Hematopoietic multipotent progenitor cell treated with erythropoietin and hydrocortisone succinate and interleukin-3 and kit ligand, for 4 days (in vitro differentiated cells): ENCODE data around the gene MMP3.

ENCODE experiments used
- DNase-seq: peaks from one replicate; pipeline ENCODE4 v3.0.0-alpha.2; 2015

MMP3 gene

DNA sequence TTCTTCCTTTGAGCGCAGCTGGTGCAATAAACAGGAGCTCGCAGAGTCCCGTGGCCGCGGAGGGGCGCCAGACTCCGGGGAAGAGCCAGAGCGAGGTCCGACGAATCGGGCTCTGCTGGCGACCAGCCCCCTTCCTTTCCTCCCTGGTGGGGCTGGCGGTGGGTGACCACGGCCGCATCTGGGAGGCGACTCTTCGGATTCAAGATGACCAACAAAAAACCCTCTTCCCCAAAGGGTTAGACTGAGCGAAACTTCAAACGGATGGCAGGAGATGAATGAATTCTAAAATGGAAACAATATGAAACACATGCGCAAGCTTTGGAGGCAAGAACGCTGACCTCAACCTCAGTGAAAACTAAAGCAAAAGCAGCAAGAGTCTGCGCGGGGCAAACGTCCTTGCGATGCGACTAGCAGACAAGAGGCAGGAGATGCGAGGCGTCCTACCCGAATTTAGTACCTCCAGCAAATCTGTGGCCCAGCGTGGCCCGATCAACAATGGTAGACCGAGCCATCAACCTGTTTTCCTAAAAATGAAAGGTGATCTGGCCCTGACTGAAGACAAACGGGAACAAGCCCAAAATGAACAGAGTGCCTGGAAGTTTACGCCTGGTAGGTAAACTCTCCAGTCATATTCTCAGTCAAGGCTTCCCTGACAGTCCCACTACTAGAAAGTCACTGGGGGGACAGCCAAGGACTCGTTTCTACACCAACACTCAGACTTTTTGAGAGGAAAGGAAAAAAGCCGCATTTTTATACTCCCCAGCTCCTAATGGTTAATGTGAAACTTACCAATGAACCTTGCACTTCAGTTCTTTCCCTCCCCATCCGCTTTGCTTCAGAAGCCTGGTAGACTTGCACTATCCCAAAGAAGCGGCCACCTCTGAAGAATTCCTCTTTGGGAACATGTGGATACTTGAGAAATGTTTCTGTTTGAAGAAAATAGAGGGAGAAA lies 11.6 kb downstream of the MMP3 start:
- peak; percentile 46 for DNase-seq

DNA sequence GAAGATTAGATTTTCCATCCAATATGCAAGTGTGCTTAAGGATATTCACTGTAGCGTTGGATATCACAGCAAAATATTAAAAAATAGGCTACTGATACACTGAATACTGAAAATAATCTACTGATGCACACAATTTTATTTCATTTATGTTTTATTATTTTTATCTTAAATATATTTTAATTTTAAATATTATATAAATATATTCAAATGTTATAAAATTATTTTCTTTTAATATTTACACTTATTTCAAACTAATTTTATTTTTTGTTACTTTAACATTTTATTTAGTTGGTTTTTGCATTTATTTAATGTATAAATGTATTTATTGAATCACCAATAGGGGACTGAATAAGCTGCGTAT lies 12.3 kb downstream of the MMP3 start:
- DNase-seq = no peak

DNA sequence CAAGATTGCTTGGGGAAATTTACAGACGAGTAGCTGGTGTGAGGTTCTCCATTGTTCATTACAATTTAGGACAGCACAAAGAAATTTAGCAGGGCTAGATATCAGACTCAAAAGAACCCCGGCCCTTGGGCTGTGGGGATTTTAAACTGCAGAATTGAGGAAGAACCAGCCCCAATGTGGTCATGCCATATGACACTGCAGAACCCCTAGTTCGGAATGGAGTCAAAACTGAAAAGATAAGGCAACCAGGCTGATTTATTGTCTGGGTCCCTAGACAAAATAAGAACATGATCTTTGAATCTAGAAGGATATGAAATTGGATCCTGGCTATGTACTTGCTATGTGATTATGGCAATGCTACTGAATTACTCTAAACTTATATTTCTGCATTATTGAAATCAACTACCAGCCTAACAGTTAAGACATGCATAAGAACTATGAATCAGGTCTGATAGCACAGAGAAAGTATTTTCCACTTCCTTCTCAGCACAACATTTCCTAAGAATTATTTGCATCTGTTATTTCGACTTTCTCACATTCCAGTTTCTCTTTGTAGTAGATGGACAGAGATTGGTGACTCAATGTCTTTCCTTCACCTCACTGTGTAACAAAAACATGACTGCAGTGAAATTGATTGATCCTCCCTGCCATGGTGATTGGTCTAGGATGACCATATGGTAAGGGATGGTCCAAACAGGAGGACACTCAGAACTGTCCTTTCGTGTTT lies 13.2 kb downstream of the MMP3 start:
- DNase-seq = peak; percentile 15

DNA sequence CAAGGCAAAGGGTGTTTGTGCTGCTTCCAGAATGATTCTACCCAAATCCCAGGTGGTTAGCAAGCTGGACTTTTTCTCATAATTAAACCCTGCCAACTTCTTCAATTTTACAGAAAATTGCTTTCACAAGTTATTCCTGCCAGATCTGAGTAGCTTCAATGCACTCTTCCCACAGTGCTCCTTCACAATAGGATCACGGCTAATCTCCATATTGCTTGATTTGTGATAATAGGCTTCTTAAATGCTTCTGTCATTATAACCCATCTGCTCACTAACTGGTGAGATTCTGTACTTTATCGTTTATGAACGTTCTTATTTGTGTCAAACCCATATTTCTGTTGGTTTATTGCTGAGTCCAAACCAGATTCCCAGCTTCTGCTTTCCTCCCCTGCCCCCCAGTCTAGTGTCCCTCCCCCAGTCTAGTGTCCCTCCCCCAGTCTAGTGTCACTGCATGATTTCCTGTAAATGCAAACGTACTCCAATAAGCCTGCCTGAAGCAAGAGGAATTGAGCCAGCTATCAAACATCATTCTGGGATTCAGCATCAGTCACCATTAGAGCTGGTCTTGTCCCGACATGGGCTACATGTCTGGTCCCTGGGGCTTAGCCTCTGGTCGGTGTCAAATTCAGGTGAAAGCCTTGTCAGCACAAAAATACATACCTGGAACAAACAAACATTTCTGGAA lies 14.0 kb downstream of the MMP3 start:
- DNase-seq = no peak

DNA sequence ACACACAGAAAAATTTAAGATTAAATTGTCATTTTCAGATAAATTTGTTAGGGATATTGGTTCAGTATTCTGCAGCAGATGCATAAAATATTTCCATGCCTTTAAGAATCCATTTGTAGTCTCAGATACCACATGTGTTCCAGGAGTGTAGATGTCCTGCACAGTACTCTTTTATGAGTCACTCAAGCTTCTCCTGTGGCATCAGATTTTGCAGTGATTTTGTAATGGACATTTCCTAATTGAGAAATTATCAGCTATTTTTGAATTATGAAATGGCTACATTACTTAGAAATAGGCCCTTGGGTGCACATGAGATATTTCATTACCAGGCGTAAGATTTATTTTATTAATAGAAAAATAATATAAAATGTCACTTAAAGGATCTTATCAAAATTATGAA lies 18.9 kb downstream of the MMP3 start:
- no peak for DNase-seq

DNA sequence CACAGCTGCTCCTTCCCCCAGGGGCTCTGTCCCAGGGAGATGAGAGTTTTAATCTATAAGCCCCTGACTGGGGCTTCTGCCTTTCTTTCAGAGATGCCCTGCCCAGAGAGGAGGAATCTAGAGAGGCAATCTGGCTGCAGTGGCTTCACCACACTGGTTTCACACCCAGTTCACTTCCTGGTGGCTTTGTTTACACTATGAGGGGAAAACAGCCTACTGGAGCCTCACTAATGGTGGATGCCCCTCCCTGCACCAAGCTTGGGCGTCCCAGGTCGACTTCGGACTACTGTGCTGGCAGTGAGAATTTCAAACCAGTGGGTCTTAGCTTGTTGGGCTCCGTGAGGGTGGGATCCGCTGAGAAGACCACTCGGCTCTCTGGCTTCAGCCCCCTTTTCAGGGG lies 23.9 kb downstream of the MMP3 start:
- no peak for DNase-seq

DNA sequence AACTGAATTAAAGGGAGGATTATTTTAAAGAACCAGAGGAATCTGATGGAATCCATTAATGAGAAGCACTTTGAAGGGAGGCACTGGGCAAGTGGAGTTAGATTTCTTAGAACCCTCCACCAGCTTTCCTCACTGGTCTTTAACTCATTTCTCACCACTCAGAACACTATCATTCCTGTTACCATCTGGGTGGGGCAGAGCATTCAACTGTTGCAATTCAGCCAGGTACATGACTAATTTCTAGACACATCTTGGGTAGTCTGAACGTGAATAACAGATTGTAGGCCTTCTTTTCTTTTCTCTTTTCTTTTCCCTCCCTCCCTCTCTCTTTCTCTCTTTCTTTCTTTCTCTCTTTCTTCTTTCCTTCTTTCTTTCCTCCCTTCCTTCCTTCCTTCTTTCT lies 29.9 kb downstream of the MMP3 start:
- no peak for DNase-seq

DNA sequence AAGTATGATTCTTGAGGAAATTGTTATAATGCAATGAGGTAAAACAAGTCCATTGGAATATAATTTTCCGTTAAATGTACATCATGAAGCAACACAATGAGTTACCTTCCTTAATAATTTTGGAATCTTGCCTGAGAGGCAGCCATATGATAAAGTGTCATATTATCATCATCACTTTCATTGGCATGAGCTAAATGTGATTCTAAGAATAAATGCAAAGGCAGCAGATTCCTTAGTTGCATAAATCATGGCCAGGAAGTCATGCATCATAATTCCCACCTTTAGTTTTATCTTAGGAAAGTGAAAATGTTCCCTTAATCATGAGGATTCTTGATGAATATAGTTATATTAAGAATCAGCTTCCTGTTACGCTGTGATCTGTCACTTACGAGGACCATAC lies 31.2 kb downstream of the MMP3 start:
- DNase-seq = no peak

DNA sequence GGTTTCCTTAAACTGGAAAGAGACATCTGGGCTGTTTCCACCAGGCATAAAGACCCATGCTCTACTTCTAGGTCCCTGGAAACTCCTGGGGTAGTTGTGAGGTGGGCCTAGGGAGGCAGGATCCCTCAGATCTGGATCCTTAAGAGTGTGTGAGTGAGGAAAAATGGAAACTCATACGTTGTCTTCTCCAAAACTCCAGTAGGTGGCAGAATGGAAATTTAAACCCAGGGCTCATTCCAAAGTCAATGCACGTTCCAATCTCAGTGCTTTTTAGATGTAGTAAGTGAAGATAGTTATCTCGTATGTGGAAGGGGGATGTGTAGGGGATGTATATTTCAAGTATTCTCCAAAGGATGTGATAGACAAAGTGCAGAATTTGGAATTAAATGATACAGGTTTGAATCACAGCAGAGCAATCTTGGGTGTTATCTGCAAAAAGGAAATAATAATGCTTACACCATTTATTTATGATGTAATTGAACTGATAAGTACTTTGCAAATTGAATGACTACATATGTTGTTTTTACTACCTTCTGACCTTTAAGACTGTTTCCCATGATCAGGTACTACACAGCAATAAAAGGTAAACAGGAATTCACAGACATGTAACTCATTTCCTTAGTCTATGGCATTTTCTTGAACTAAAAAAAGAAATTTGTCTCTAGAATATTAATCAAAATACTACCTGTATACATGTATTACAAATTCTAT lies 32.3 kb downstream of the MMP3 start:
- DNase-seq = peak; percentile 9

DNA sequence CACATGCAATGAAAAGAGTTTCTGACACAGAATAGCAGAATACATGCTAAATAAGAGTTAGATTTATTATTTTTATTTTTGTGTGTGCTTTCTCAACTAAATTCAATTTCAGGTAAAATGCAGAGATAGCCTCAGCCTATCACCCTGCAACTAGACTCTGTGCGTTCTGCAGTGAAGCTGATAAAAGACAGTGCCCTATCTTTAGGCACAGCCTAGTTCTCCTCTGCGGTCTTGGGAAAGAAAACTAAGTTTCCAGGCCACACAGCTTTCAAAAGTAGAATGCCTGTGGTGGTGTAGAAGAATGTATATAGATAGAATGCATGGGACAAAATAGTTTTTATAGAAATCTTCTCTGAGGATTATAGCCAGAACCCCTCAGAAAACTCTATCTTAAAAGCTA lies 33.4 kb downstream of the MMP3 start:
- peak; percentile 75 for DNase-seq

DNA sequence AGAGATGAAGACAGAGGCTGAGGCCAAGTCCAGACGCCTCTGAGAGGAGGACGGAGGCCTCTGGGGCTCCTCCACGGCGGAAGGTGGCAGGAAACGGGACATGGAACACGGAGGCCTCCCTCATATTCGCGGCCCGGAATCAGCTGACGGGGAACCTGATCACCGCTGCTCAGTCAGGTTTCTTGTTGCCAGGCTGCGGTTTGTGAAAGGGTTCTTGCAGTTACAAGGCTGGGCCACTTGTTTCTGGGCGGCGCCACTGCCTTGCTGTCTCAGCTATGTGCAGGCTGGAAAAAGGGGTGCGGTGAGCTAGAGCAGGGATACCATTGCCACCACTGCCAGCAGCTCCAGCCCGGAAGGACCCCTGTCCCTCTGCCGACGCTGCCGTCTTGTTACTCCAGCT lies 35.5 kb downstream of the MMP3 start:
- peak; percentile 57 for DNase-seq

DNA sequence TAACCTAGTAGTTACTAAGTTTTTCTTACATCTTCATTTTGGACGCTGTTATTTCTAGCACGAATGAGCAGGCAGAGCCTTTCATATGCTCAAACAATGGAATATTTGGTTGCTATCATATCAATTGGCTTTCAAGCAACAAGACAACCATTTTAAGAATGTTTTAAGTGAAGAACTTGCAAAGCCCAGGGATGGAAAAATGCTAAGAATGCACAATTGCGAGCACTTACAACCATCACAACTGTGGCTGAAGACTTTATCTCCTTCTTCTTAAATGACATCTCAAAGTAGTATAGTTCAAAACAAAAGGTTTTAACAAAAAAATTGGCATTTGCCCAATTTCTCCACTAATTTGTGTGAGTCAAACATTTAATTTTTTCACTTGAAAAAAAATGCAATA lies 37.1 kb downstream of the MMP3 start:
- DNase-seq = no peak

DNA sequence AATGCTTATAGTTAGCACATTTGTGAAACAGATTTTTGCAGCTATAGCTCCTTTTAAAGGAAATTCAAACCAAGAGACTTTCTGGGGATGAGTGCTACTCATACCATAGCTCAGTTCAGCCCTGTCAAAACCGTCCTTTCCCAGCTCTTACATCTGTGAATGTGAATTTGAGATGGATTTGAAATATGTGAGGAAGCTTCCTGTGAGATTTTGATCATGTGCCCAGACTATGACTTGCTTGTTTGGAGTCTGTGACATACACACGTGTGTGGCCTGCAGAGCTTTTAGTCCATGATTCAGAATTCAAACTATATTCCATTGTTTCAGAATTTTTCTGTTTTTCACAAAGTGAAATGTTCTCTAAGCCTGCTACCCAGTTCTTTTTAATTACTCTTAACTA lies 41.1 kb downstream of the MMP3 start:
- peak; percentile 31 for DNase-seq

DNA sequence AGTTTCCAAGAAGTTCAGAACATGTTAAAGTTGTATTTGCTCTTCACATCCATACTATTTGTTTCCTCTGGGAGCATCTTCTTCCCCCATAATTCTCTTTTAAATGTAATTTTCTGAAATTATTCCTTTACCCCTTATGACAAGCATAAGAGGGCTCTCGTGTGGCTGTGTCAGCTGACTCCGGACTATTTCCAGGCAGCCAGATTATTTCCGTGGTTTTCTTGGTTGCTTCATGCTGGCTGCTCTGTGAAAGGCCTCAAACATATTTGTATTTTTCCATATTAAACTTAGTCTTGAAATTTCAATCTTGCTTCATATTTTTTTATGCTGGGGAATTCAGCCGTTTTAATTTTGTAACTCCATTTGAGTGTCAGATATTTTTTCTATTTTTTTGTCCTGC lies 42.6 kb downstream of the MMP3 start:
- DNase-seq = no peak

DNA sequence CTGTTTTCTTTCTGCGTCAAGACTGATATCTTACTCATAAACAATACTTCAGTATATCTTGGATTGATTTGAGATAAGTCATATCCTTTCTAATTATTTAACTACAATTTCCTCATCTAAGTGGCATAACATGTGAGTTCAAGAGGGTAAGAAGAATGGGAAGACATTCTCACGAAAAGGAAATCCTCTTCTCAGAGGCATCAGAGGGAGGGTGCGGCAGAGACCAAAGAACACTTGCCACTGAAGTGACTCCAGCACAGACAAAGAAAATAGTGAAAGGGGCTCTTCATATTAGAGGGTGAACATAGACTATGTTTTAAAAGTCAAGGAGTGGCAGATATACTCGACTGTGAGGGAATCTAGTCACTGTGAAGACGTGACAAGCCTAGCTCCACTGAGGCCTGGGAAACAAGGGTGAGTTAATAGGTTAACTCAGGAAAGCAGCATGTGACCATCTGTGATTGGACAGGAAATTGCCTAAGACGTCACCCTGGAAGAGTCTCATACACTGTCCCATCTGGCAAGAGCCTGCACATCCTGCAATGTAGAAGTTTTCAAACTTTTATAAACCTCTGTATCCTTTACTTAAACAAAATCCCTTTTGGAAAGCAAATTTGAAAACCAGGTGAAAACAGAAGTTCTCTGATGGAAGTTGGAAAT lies 43.6 kb downstream of the MMP3 start:
- DNase-seq = no peak

DNA sequence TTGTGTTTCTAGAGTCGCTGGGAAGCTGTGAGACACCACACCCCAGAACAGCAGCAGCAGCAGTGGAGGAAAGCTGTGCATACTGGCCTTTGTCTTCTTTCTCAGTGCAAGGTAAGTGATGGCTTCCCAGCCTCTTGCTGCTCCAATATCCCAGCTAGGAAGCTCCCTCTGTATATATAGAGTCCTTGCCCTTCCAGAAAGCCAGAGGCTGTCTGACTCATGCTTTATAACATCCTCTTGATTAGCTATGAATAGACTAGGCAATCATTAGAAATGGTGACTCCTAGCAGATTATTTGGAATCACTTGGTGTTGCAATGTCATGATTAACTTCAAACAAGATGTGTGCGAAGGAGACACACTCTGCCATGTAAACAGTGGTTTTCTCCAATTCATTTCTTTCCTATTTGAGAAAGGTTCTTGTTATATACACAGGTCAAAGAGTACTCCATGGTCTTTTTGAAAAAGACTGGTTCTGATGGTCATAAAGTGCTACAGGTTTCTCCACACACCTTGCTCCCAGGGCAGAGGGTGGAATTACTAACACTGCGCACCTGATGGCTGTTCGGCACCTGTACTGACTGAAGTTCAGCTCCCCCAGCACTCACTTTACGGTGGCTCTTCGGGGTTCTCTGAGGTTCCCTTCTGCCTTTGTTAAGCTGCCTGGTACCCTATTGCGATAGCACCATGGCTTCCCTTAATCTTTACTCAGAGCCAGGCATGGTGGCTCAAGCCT lies 45.2 kb downstream of the MMP3 start, which contains the start of gene MMP1:
TSS of gene MMP1 (minus strand) at position 149 of the 735 bp plus-strand sequence. CDS start at position 81, 68 bp downstream.
- no peak for DNase-seq

DNA sequence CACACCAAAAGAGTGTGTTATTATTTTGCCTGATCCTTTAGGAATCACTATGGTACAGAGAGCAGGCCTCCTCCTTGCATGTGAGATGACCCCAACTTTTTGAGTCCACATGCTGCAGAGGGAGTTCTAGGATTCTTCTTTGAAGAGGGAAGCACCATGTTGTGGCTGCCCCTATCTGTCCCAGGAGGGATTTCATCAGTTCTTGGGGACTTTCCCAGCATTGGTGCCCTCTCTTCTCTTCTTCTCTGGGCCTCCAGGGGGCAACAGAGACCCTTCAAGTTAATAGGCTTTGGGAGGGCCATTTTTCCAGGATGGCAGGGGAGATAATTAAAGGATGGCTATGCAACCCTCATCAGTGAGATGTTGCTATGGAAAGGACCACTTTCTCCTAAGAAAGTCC lies 49.0 kb downstream of the MMP3 start:
- DNase-seq = peak; percentile 71

DNA sequence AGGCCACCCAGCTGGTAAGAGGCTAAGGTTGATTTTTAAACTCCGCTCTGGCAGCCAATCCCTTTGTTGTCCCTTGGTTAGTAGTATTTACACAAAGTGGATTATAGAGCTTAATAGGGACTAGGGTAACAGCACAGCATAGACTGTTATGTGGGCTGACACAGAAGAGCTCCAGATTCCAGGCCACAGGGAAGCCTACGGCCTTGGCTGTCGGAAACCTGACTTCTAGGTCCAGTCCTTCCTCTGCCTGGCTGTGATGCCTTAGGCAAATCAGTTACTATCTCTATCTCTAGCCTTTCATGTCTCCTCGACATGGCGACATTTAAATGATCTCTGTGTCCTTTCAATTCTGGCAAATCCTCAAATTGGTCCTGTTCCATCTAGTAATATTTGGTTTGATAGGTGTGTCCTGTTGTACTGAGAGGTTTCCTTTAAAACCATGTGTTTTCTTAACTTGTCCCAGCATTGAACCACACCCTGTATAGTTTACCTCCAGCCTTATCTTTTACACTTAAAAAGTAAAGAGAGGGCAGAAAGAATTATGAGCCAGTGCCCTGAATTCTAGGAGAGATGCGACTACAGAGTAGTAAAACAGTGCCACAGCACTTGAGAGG lies 49.6 kb downstream of the MMP3 start:
- DNase-seq = no peak

DNA sequence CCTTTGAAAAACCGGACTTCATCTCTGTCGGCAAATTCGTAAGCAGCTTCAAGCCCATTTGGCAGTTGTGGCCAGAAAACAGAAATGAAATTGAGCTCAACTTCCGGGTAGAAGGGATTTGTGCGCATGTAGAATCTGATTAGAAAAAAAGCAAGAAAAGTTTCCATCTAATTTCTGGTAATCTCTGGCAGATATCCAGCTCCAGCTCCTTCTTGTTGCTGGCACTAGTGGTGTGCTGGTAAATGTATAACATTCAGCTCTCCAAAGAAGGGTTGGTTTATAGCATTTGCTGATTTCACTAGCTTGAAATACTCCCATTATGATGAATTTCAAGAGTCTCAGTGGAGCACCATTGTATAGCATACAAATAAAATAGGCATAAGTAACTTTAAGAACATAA lies 50.8 kb downstream of the MMP3 start:
- DNase-seq = no peak

DNA sequence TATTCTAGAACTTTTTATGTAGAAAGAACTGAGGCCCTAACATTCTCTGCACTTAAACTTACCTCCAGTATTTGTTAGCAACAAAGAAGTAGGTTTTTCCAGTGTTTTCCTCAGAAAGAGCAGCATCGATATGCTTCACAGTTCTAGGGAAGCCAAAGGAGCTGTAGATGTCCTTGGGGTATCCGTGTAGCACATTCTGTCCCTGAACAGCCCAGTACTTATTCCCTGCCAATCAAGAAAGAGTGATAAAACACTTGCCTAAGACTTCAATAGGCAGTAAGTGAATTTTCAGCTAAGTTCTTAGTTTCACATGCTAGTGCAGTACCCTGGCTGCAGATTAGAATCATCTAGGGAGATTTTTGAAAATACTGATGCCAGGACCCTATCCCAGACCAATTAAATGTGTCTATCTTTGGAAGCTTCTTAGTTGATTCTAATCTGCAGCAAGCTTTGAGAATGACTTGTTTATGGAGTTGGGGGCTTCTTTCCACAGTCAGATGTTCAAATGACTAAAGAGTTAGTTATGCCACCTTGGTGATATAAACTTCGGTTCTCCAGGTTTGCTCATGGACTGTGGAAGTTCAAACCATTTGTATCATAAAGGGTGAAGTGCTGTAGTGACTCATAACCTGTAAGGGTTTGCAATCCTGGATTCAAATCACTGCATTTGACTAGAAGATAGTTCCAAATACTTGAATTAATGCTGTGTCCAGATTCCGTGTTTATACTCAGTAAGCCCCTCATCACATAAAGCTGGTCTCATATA lies 52.0 kb downstream of the MMP3 start:
- DNase-seq = no peak
